Measurements from ENCODE around the gene ASCL3.

DNA sequence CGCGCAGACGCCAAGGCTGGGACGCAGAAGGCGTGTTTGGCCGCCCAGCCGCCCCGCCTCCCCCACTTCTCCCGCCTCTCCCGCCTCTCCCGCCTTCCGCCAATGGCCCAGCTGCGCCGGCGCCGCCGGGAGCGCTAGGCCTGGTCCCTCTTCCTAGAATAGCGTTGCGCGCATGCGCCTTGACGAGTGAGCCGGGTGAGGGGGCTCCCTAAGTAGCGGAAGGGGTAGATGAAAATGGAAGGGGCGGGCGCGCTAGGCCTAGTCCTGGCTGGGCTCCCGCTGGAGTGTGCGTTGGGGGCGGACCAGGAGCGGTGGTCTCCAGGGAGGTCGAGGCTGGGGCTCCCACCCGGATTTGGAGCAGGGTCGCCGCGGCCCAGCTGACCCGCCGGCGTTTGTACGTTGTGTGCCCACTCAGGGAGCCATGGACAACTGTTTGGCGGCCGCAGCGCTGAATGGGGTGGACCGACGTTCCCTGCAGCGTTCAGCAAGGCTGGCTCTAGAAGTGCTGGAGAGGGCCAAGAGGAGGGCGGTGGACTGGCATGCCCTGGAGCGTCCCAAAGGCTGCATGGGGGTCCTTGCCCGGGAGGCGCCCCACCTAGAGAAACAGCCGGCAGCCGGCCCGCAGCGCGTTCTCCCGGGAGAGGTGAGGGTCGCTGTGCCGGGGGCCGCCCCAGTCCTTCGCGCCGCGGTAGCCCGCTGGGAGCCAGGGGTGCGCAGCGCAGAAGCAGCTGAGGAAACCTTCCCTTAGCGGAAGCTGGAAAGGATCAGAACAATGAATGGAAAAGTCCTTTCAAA is 31.6 kb downstream of the ASCL3 start, which contains the start of gene AKIP1:
- TF ChIP-seq EZH2 (IDR thresholded peaks at IDR 0.05; ENCODE audit: insufficient read depth, poor library complexity, severe bottlenecking) = no peak
- TF ChIP-seq EZH2phosphoT487 (IDR thresholded peaks at IDR 0.05; ENCODE audit: insufficient read depth, low read depth) = no peak

Measured in GM23248 (cell line).